Measurements from ENCODE around the gene CTBP2.

GRCh38 chr10:125002423-125003145 is 157.8 kb downstream of the CTBP2 start:
- TF ChIP-seq CTCF (IDR thresholded peaks at IDR 0.05), result no peak
- no peak for TF ChIP-seq POLR2A (IDR thresholded peaks at IDR 0.05)

Data from thyroid gland (tissue), 4 donors.